ENCODE measurements around the gene IL22RA1.

IL22RA1 gene

DNA sequence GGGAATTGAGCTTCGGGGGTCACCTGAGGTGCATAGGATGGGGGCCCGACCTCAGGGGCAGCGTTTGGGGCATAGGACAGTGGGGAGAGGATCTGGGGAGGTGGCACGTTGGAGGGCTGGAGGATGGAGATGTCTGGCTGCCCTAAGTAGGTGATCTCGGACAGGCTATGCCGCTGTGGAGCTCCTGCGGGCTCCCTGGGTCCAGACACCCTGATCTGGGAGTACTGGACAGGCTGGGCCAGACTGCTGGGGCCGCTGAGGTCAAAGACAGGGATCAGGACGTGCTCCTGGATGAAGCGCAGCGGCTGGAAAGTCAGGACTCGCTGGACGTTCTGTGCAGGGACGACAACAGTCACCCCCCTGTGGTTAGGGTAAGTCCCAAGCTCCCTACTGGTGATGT, 21.5 kb downstream of the IL22RA1 start:
- DNase-seq (ENCODE audit: insufficient read length, low spot score) (no peak), FAIRE-seq (no peak)
- TF ChIP-seq, protein P1, sequence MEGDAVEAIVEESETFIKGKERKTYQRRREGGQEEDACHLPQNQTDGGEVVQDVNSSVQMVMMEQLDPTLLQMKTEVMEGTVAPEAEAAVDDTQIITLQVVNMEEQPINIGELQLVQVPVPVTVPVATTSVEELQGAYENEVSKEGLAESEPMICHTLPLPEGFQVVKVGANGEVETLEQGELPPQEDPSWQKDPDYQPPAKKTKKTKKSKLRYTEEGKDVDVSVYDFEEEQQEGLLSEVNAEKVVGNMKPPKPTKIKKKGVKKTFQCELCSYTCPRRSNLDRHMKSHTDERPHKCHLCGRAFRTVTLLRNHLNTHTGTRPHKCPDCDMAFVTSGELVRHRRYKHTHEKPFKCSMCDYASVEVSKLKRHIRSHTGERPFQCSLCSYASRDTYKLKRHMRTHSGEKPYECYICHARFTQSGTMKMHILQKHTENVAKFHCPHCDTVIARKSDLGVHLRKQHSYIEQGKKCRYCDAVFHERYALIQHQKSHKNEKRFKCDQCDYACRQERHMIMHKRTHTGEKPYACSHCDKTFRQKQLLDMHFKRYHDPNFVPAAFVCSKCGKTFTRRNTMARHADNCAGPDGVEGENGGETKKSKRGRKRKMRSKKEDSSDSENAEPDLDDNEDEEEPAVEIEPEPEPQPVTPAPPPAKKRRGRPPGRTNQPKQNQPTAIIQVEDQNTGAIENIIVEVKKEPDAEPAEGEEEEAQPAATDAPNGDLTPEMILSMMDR (IDR thresholded peaks at IDR 0.05; ENCODE audit: insufficient read depth, missing control alignments), result no peak

DNA sequence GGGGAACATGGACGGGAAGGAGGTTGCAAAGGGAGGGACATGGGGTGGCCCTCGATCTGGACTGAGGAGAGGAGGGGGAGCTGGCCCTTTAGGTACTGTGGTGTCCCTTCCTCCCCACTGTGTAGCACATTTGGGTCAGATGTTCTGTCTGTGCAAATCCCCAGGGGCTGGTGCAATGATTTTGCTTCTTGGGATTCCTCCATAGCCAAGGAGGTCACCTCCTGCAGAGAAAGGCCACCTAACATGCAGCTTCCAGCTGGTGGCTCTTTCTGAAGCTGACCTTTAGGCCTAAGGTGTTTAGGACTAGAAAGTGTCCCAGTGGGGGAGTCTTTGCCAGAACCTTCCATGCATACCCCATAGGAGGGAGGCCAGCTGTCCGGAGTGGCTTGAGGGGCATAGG, 22.0 kb downstream of the IL22RA1 start:
- TF ChIP-seq, protein P1 (IDR thresholded peaks at IDR 0.05; ENCODE audit: insufficient read depth, missing control alignments), result no peak
- FAIRE-seq (no peak), DNase-seq (ENCODE audit: insufficient read length, low spot score) (no peak)

DNA sequence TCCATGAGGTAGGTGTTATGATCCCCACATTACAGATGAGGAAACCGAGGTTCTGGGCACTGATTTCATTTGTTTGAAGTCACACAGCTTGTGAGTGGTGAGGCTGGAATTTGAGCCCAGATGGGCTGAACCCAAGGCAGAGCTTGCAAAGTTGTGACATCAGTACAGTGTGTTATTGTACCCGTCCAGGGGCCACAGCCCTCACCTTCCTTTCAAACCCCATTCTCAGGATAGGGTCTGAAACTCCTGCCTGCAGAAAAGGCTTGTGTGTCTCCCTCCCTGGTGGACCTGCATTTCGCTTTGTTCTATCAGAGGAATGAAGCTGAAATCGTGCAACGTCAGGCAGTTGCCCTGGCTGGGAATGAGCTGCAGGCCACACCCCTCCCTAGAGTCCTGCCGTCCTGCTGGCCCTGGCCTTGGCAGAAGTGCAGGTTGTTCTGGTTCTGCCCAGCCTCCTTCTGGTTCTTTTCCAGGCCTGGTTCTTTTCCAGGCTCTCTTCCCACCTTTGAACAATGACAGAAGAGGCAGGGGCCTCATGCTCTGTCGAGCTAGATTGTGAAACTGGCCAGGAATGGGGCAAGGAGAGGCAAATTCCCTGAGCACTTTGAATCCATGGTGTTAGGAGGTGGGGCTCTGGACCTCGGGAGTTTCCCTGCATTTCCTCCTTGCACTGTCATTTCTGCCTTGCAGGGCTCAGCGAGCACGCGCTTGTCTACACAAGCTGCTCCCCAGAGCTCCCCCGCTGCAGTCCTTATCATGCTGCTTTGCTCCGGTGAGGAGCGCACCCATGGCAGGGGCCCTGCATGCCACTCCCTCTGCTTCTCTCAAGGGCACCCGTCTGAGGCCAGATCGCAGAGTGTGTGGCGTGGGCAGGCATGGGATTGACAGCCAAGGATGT, 22.8 kb downstream of the IL22RA1 start:
- TF ChIP-seq, protein P1 (IDR thresholded peaks at IDR 0.05; ENCODE audit: insufficient read depth, missing control alignments), result no peak
- FAIRE-seq (no peak), DNase-seq (ENCODE audit: insufficient read length, low spot score) (no peak)

DNA sequence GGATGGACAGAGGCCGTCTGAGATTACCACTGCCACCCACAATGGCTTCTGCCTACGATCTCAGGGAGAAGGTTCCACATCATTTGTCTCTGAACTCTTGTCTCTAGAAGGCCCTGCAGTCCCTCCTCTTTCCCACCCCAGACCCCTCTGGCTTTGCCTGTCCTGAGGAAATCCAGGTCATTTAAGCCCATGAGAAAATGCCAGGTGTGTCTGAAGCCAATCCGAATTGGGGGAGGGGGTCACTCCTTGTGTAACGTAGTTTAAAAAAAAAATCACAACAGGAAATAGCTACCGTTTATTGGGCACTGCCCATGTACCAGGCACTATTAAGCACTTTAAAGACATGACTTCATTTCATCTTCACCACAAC, 23.5 kb downstream of the IL22RA1 start:
- DNase-seq (ENCODE audit: insufficient read length, low spot score), result no peak
- TF ChIP-seq, protein P1 (IDR thresholded peaks at IDR 0.05; ENCODE audit: insufficient read depth, missing control alignments), result no peak
- FAIRE-seq, result no peak

DNA sequence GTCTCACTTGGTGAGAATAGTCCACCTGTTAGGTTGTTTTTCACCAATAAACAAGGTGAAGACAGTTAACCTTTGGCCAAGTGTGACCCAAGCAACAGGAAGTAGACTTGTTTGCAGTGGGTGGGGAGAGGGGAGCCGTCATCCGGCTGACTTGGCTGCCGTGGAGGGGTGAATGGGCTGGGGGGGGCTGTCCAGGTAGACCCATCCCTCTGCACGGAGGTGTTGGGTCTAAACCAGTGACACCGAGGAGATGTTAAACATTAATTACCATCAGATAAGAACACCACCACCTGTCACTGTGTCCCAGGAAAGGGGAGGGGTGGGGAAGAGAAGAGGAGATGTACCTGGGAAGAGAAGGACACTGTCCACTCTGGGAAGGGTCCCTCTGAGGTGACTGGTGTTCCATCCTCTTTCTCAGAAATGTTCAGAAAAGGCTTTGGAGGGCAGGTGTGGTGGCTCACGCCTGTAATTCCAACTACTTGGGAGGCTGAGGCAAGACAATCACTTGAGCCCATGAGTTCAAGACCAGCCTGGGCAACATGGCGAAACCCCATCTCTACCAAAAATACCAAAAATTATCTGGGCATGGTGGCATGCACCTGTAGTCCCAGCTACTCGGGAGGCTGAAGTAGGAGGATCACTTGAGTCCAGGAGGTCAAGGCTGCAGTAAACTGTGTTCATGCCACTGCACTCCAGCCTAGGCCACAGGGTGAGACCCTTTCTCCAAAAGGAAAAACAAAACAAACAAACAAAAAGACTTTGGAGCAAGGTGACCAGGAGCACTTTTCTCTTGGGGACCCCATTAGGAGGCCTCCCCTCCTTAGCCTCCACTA, 24.3 kb downstream of the IL22RA1 start:
- FAIRE-seq, result no peak
- TF ChIP-seq, protein P1 (IDR thresholded peaks at IDR 0.05; ENCODE audit: insufficient read depth, missing control alignments), result no peak

DNA sequence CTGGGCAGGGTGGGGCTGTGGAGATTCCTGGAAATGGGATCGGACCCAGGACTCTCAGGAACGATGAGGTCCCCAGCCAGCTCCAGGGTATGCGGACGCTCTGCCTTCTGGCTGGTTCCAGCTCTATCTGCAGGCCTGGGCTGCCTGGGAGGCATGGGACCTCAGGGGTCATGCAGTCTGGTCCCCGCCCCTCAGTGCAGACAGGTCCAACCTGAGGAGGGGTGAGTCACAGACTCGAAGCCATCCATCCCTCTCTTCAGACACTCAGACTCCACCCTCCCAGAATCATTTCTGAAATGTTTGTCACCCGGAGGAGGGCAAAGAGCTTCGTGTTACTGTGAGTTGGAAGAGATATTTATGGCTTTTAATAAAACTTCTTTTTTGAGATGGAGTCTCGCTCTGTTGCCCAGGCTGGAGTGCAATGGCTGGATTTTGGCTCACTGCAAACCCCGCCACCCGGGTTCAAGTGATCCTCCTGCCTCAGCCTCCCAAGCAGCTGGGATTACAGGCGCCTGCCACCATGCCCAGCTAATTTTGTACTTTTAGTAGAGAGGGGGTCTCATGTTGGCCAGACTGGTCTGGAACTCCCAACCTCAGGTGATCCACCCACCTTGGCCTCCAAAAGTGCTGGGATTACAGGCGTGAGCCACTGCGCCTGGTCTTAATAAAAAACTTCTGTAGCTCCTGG, 25.1 kb downstream of the IL22RA1 start:
- no peak for FAIRE-seq
- TF ChIP-seq, protein P1 (IDR thresholded peaks at IDR 0.05; ENCODE audit: insufficient read depth, missing control alignments), result no peak
- DNase-seq (ENCODE audit: insufficient read length, low spot score), result no peak

More for the DNA sequence above, 24.3 kb downstream of the IL22RA1 start:
- no peak for DNase-seq (ENCODE audit: insufficient read length, low spot score)

All from D721Med (cell line).